ENCODE results near the gene MAP1B.
A peak's percentile ranks its signal among the peaks of the same experiment; 100 is the strongest.
"Not testable (repeated sequence)": the region's sequence is repeated elsewhere in the genome, so short reads cannot be mapped to it uniquely, and the experiment has no call there.

The MAP1B gene

DNA sequence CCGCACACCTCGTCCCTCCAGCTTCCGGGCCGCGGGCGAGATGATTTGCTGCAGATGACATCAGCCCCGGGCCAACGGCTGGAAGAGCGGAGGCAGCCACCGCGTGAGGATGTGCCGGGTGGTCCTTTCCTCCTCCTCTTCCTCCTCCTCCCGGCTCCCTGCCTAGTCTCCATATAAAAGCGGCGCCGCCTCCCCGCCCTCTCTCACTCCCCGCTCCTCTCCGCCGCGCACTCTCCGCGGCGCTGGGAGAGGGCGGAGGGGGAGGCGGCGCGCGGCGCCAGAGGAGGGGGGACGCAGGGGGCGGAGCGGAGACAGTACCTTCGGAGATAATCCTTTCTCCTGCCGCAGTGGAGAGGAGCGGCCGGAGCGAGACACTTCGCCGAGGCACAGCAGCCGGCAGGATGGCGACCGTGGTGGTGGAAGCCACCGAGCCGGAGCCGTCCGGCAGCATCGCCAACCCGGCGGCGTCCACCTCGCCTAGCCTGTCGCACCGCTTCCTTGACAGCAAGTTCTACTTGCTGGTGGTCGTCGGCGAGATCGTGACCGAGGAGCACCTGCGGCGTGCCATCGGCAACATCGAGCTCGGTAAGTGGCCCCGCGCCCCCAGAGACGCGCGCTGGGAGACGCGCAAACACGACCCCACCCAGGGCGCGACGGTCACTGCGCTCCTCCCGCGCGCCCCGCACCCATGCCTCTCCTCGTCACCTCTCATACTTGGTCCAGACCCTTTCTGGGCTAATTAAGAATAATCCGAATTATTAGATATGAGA is at the start of gene MAP1B:
MAP1B (plus strand) TSS at position 345 of the 770 bp plus-strand sequence; CDS start at position 402, 57 bp downstream.
- peak; percentile 43 for DNase-seq (ENCODE audit: low spot score)

- no peak for DNase-seq (ENCODE audit: low spot score)
Measured at GRCh38 chr5:72057816-72058215, 49.5 kb upstream of the MAP1B start.

DNA sequence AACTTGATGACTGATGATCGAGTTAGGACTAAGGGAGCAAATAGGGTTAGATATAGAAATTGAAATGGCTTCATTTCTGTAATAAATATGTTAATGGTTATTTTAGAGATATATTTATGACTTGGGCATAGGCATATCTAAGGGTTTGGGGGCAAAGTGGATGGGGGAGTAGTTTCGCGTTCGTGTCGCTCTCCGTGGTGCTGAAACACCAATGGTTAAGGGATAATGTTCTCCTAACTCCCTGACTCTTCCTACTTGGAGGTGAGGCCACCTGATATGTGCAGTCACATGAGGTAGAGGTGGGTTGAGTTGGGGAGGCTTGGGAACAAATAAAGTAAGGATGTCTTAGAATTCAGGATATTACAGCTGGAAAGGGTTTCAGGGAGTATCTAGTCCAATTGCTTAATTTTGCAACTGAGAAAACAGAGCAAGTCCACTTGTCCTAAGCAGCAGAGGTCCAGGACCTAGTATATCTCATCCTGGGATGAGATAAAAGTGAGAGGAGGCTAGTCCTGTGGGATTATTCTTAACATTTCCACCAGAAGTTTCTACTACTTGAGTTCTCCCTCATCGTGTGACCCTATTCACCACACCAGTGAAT is 44.0 kb upstream of the MAP1B start:
- DNase-seq (ENCODE audit: low spot score) = no peak

GRCh38 chr5:72064801-72065570 is 42.3 kb upstream of the MAP1B start:
- DNase-seq (ENCODE audit: low spot score) = no peak

- no peak for DNase-seq (ENCODE audit: low spot score)
Measured at GRCh38 chr5:72065751-72066255, 41.5 kb upstream of the MAP1B start.

DNA sequence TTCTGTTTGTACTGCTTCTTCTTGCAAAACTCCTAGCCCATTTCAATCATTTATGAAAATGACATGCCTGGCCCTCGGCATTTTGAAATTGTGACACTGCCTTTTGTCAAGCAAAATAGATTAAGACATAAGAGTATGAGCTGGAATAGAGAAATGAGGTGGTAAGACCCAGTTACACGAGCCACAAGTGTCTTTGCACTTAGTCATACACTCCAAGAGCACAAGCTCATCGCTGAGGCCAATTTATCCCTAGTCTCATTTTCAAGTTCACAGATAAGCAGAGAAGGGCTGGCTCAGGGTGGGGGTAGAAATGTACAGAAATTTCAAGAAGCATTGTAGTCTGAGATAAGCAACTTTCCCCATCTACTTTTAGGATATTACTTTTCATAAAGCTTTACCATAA is 40.6 kb upstream of the MAP1B start:
- no peak for DNase-seq (ENCODE audit: low spot score)

GRCh38 chr5:72067682-72068470 is 39.4 kb upstream of the MAP1B start:
- DNase-seq (ENCODE audit: low spot score) = no peak

GRCh38 chr5:72070529-72070928 is 36.7 kb upstream of the MAP1B start:
- no peak for DNase-seq (ENCODE audit: low spot score)

- DNase-seq (ENCODE audit: low spot score) = no peak
Measured at GRCh38 chr5:72071906-72072305, 35.4 kb upstream of the MAP1B start.

DNA sequence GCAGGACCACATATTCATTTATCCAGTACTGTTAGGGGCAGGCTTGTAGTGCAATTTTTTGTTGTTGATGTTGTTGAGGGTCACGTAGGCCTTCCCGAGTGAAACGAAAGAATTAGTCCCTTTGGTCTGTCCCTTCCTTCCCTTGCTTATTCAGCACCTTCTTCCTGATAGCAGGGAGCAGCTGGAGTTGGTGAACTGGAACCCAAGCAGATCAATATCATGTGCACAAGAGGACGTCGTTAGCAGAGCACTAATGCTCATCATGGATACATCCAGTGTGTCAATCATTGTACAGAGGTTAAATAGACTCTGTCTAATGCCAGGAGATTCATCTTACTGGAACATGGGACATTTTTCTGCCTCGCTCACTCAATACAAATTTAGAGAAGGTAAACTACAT is 33.0 kb upstream of the MAP1B start:
- no peak for DNase-seq (ENCODE audit: low spot score)

- DNase-seq (ENCODE audit: low spot score) = no peak
Measured at GRCh38 chr5:72075461-72075860, 31.8 kb upstream of the MAP1B start.

GRCh38 chr5:72076621-72077300 is 30.5 kb upstream of the MAP1B start:
- no peak for DNase-seq (ENCODE audit: low spot score)

DNA sequence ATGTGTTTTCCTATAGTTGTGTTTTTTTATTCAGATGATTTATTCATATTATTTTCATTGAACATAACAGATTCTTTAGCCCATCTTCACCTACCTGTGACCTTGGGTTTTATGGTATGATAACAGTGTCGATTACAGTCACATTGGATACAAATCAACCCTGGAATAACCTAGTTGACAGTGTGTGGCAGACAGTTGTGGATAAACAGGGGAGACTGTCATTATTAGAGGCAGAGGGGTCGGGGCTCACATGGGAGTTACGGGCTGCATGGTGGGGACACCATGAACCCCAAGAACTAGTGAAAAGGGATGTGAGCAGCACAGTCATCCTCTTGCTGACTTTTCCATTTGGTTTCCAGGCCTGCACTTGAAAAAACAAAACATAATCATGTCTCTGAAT is 29.9 kb upstream of the MAP1B start:
- DNase-seq (ENCODE audit: low spot score) = no peak

DNA sequence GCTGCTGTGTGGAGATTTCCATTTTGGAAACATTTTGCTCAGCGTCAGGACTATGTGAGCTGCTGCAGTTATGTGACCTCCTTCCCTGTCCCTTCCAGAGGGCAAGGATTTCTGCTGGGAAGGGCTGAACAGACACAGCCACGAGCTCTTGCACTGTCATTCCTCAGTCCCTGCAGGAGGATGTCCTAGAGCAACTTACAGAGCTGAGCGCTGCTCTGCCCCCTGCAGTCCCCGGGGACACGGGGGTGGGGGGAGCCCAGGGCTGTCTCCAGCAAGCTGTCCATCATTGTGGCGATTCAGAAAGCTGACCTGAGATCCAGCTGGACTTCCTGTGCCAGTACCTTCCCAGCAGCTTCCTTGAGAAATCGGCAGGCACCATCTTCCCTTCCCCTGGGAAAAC is 28.0 kb upstream of the MAP1B start:
- DNase-seq (ENCODE audit: low spot score) = no peak

DNA sequence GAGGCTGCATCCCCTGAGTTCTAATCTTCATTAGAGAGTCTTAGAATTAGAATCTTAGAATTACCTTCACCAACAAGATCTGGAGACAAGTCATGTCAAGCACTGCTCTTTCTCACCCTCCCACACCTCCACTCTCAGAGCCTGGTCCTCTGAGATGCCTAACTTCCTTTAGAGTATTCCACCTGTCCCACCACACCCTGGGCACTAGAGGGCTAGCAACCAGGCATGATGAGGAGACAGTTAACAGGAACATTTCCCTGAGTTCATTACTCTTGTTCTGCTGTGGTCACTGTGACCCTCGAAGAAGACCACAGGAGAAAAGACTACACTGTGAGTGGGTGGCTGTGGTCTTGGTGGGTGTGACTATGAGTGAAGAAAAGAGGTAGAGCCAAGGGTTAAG is 25.2 kb upstream of the MAP1B start:
- no peak for DNase-seq (ENCODE audit: low spot score)

GRCh38 chr5:72084876-72085275 is 22.4 kb upstream of the MAP1B start:
- DNase-seq (ENCODE audit: low spot score) = no peak

GRCh38 chr5:72085319-72085718 is 22.0 kb upstream of the MAP1B start:
- no peak for DNase-seq (ENCODE audit: low spot score)

- DNase-seq (ENCODE audit: low spot score) = not testable (repeated sequence)
Measured at GRCh38 chr5:72089713-72090112, 17.6 kb upstream of the MAP1B start.

DNA sequence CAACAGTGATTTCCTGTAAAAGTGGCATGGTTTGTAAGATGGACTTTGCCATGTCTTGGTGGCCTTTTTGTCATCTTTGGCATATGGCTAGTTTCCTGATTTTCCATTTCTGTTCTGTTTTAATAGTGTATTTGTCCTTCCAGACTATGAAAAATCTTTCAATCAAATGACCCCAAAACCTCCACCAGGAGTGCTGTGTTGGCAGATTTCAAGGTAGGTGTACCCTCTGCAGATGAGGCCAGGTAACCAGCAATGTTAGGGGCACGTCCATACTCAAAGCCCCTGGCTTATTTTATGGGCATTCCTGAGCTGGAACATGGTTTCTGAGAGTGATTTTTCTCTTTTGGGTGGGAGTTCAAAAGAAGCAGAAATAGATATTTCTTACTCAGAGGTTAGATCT is 15.2 kb upstream of the MAP1B start:
- no peak for DNase-seq (ENCODE audit: low spot score)

- no peak for DNase-seq (ENCODE audit: low spot score)
Measured at GRCh38 chr5:72093217-72093616, 14.1 kb upstream of the MAP1B start.

DNA sequence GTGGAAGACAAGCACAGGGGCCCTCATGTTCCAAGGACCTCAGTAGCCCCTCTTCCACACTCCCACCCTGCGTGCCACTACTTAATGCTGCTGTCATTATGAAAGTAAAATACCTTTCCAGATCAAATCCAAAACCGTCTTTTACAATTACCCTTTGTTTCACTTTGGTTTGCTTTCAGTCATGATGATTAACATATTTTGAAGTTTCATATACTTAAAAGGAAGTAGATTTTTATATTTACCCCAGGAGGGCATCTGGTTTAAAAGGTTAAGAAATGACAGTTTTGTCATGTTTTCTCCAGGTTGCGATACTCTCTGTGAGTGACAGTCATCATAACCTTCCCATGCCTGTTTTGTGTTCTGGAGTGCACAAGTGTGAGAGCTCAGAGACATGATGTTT is 13.5 kb upstream of the MAP1B start:
- no peak for DNase-seq (ENCODE audit: low spot score)
